K562 (cell line): Measurements from ENCODE around the gene TECPR1.

ENCODE experiments used
- ARID1B ChIP-seq: fragments of 450-650 bp; IDR thresholded peaks from 2 replicates; pipeline ENCODE4 v1.6.1; 2016; ENCODE audit warnings: antibody characterized with exemption, mild to moderate bottlenecking, inconsistent platforms
- CTCF ChIP-seq, 3 experiments: IDR thresholded peaks in 2 of 3; conservative IDR thresholded peaks in 1 of 3; 2 replicates each; pipeline ENCODE4 v1.5.1; 2011 to 2012; ENCODE audit warnings: low read length in 3 of 3, mild to moderate bottlenecking in 3 of 3, control low read depth in 2 of 3, improper control_type of control experiment in 1 of 3, inconsistent platforms in 1 of 3, low read depth in 1 of 3, mixed read lengths in 1 of 3, moderate library complexity in 1 of 3; ENCODE audit not compliant: insufficient read depth in 2 of 3
- E2F4 ChIP-seq: sonication (generic); formaldehyde crosslinking; IDR thresholded peaks from 2 replicates; pipeline ENCODE4 v1.8.0; 2022; ENCODE audit warnings: mild to moderate bottlenecking, low read depth, missing genetic modification reagents
- EZH2 ChIP-seq: IDR thresholded peaks from 2 replicates; pipeline ENCODE4 v1.6.1; 2012; ENCODE audit warnings: low read depth, mild to moderate bottlenecking, inconsistent platforms, low read length, borderline replicate concordance
- FOXJ3 ChIP-seq: sonication (generic); formaldehyde crosslinking; IDR thresholded peaks from 2 replicates; pipeline ENCODE4 v1.4.0; 2020; ENCODE audit warnings: mild to moderate bottlenecking, missing genetic modification reagents
- POLR2A ChIP-seq: fragments of 450-650 bp; conservative IDR thresholded peaks from 2 replicates; pipeline ENCODE4 v1.6.1; 2016
- POLR2AphosphoS5 ChIP-seq: IDR thresholded peaks from 2 replicates; pipeline ENCODE4 v1.6.1; 2011; ENCODE audit warnings: mild to moderate bottlenecking, low read depth, low read length, moderate library complexity; ENCODE audit not compliant: control insufficient read depth, insufficient read depth
- SMARCA5 ChIP-seq: fragments of 450-650 bp; IDR thresholded peaks from 2 replicates; pipeline ENCODE4 v1.6.1; 2016
- TARDBP ChIP-seq: fragments of 450-650 bp; IDR thresholded peaks from 2 replicates; pipeline ENCODE4 v1.6.1; 2016
- ZBTB49 ChIP-seq: sonication (generic); formaldehyde crosslinking; IDR thresholded peaks from 2 replicates; pipeline ENCODE4 v1.8.0; 2022; ENCODE audit warnings: missing genetic modification reagents, mild to moderate bottlenecking, borderline replicate concordance
- ZKSCAN8 ChIP-seq: fragments of 200-800 bp; sonication (Bioruptor generic); IDR thresholded peaks from 2 replicates; pipeline ENCODE4 v1.6.1; 2016; ENCODE audit warnings: missing genetic modification characterization, missing compliant biosample characterization
- ZNF695 ChIP-seq: fragments of 450-650 bp; formaldehyde crosslinking; IDR thresholded peaks from 2 replicates; pipeline ENCODE4 v1.4.0; 2020; ENCODE audit warnings: mild to moderate bottlenecking, moderate library complexity
- TF ChIP-seq, protein P1 (sequence below): fragments of 250-450 bp; sonication (Bioruptor Pico); IDR thresholded peaks from 2 replicates; pipeline ENCODE4 v1.5.1; 2021; ENCODE audit warnings: mild to moderate bottlenecking
- TF ChIP-seq, protein P2 (sequence below): fragments of 200-600 bp; sonication (generic); IDR thresholded peaks from one replicate; pipeline ENCODE4 v1.6.1; 2012; ENCODE audit warnings: mild to moderate bottlenecking, low read depth, low read length, inconsistent platforms

DNA sequence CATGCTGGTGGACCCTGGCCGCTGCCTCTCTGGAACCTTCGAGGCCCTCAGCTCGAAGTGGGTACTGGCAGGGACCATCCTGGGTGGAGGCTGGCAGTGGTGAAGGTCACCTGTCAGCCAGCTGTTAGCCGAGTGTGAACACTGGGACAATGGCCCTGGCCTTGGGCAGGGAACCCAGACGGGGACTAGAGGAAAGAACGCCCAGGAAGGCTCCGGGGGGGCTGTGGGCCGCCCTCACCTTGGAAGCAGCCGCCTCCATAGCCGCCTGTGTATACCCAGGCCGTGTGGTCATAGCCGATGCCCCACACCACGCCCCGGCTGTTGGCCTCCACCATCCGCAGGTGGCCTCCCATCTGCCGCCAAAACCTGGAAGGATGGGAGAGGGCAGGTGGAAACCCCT is 23.2 kb downstream of the TECPR1 start:
- TF ChIP-seq CTCF (IDR thresholded peaks at IDR 0.05 in 2 of 3, conservative IDR thresholded peaks at IDR 0.05 in 1 of 3; ENCODE audit: insufficient read depth in 2 of 3, low read depth in 1 of 3, low read length in 3 of 3) (no peak), POLR2AphosphoS5 (no peak), E2F4 (no peak), EZH2 (no peak), ZKSCAN8 (no peak), TARDBP (no peak), SMARCA5 (no peak), ZNF695 (CRISPR knock-in tag) (no peak), FOXJ3 (CRISPR knock-in tag) (no peak), ZBTB49 (CRISPR knock-in tag) (no peak), ARID1B (no peak), POLR2A (no peak)
- TF ChIP-seq, protein P1, sequence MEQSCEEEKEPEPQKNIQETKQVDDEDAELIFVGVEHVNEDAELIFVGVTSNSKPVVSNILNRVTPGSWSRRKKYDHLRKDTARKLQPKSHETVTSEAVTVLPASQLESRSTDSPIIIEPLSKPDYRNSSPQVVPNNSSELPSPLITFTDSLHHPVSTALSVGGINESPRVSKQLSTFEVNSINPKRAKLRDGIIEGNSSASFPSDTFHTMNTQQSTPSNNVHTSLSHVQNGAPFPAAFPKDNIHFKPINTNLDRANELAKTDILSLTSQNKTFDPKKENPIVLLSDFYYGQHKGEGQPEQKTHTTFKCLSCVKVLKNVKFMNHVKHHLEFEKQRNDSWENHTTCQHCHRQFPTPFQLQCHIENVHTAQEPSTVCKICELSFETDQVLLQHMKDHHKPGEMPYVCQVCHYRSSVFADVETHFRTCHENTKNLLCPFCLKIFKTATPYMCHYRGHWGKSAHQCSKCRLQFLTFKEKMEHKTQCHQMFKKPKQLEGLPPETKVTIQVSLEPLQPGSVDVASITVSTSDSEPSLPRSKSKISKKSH (CRISPR knock-in tag), result no peak
- TF ChIP-seq, protein P2, sequence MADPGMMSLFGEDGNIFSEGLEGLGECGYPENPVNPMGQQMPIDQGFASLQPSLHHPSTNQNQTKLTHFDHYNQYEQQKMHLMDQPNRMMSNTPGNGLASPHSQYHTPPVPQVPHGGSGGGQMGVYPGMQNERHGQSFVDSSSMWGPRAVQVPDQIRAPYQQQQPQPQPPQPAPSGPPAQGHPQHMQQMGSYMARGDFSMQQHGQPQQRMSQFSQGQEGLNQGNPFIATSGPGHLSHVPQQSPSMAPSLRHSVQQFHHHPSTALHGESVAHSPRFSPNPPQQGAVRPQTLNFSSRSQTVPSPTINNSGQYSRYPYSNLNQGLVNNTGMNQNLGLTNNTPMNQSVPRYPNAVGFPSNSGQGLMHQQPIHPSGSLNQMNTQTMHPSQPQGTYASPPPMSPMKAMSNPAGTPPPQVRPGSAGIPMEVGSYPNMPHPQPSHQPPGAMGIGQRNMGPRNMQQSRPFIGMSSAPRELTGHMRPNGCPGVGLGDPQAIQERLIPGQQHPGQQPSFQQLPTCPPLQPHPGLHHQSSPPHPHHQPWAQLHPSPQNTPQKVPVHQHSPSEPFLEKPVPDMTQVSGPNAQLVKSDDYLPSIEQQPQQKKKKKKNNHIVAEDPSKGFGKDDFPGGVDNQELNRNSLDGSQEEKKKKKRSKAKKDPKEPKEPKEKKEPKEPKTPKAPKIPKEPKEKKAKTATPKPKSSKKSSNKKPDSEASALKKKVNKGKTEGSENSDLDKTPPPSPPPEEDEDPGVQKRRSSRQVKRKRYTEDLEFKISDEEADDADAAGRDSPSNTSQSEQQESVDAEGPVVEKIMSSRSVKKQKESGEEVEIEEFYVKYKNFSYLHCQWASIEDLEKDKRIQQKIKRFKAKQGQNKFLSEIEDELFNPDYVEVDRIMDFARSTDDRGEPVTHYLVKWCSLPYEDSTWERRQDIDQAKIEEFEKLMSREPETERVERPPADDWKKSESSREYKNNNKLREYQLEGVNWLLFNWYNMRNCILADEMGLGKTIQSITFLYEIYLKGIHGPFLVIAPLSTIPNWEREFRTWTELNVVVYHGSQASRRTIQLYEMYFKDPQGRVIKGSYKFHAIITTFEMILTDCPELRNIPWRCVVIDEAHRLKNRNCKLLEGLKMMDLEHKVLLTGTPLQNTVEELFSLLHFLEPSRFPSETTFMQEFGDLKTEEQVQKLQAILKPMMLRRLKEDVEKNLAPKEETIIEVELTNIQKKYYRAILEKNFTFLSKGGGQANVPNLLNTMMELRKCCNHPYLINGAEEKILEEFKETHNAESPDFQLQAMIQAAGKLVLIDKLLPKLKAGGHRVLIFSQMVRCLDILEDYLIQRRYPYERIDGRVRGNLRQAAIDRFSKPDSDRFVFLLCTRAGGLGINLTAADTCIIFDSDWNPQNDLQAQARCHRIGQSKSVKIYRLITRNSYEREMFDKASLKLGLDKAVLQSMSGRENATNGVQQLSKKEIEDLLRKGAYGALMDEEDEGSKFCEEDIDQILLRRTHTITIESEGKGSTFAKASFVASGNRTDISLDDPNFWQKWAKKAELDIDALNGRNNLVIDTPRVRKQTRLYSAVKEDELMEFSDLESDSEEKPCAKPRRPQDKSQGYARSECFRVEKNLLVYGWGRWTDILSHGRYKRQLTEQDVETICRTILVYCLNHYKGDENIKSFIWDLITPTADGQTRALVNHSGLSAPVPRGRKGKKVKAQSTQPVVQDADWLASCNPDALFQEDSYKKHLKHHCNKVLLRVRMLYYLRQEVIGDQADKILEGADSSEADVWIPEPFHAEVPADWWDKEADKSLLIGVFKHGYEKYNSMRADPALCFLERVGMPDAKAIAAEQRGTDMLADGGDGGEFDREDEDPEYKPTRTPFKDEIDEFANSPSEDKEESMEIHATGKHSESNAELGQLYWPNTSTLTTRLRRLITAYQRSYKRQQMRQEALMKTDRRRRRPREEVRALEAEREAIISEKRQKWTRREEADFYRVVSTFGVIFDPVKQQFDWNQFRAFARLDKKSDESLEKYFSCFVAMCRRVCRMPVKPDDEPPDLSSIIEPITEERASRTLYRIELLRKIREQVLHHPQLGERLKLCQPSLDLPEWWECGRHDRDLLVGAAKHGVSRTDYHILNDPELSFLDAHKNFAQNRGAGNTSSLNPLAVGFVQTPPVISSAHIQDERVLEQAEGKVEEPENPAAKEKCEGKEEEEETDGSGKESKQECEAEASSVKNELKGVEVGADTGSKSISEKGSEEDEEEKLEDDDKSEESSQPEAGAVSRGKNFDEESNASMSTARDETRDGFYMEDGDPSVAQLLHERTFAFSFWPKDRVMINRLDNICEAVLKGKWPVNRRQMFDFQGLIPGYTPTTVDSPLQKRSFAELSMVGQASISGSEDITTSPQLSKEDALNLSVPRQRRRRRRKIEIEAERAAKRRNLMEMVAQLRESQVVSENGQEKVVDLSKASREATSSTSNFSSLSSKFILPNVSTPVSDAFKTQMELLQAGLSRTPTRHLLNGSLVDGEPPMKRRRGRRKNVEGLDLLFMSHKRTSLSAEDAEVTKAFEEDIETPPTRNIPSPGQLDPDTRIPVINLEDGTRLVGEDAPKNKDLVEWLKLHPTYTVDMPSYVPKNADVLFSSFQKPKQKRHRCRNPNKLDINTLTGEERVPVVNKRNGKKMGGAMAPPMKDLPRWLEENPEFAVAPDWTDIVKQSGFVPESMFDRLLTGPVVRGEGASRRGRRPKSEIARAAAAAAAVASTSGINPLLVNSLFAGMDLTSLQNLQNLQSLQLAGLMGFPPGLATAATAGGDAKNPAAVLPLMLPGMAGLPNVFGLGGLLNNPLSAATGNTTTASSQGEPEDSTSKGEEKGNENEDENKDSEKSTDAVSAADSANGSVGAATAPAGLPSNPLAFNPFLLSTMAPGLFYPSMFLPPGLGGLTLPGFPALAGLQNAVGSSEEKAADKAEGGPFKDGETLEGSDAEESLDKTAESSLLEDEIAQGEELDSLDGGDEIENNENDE, result no peak
